GM12878 (cell line): Measurements from ENCODE around the gene RARB. TPM values are rescaled to one million over a fixed set of nuclear protein-coding genes. Genes with fewer than 3 reads are reported as not detected.

Experiments
- ATAC-seq: fragments of 200-7000 bp; cut with Tn5 transposase; 3 replicates; pipeline ENCODE4 v1.9.1; 2020; ENCODE audit warnings: mild to moderate bottlenecking, moderate library complexity
- BruUV-seq: library from RNA; stranded (reverse); fragments of 400-500 nt; replicated peaks from 2 replicates; lab custom pipeline; 2021; lab: Mats Ljungman, UMichigan
- CTCF ChIA-PET: fragments of 300-600 bp; sonication (Branson Sonifier 250); formaldehyde crosslinking; extraction: SDS; loops from one replicate; lab custom pipeline; 2021; ENCODE audit warnings: inconsistent platforms; lab: Yijun Ruan, JAX
- POLR2A ChIA-PET: fragments of 350-600 bp; formaldehyde crosslinking; extraction: SDS; loops from one replicate; lab custom pipeline; 2021; ENCODE audit warnings: inconsistent platforms; lab: Charles Lee
- RAD21 ChIA-PET: fragments of 300-600 bp; sonication (Branson Sonifier 250); formaldehyde crosslinking; loops from one replicate; lab custom pipeline; 2023; ENCODE audit warnings: antibody characterized with exemption; ENCODE audit not compliant: unreplicated experiment; lab: Charles Lee
- SMC1A ChIA-PET: fragments of 300-600 bp; sonication (Branson Sonifier 250); formaldehyde crosslinking; loops from one replicate; lab custom pipeline; 2023; ENCODE audit not compliant: unreplicated experiment, uncharacterized antibody; lab: Charles Lee
- DNase-seq: peaks from one replicate; pipeline ENCODE4 v3.0.0-alpha.2; 2011; ENCODE audit warnings: low read depth, low spot score
- FAIRE-seq: peaks from 3 replicates; lab custom pipeline; 2011; peaks lifted over from hg19 to GRCh38; lab: Jason Lieb, UNC
- H2AFZ ChIP-seq: 2 replicates; pipeline ENCODE4 v1.6.0; 2011; ENCODE audit warnings: low read depth, low read length, control low read depth; ENCODE audit not compliant: control insufficient read depth
- H3K27ac ChIP-seq: 2 replicates; pipeline ENCODE4 v1.5.1; 2011; ENCODE audit warnings: control low read depth; ENCODE audit not compliant: control insufficient read depth, insufficient read depth
- H3K27me3 ChIP-seq, 2 experiments: replicated peaks in 1 of 2; 2 replicates each; pipeline versions ENCODE4 v1.6.0 to v1.6.1; 2011; ENCODE audit warnings: low read length in 1 of 2; ENCODE audit not compliant: control insufficient read depth in 2 of 2, insufficient read depth in 2 of 2
- H3K36me3 ChIP-seq, 2 experiments: 2 replicates each; pipeline ENCODE4 v1.5.1; 2011; ENCODE audit warnings: low read length in 1 of 2; ENCODE audit not compliant: control insufficient read depth in 2 of 2, insufficient read depth in 2 of 2
- H3K4me1 ChIP-seq: 2 replicates; pipeline ENCODE4 v1.6.1; 2011; ENCODE audit warnings: mild to moderate bottlenecking, low read length, moderate library complexity, mixed read lengths; ENCODE audit not compliant: control insufficient read depth, insufficient read depth
- H3K4me2 ChIP-seq: 2 replicates; pipeline ENCODE4 v1.6.0; 2011; ENCODE audit warnings: control low read depth; ENCODE audit not compliant: control insufficient read depth, insufficient read depth
- H3K4me3 ChIP-seq: fragments of 200-600 bp; sonication (generic); 2 replicates; pipeline ENCODE4 v1.5.1; 2016
- H3K79me2 ChIP-seq: 2 replicates; pipeline ENCODE4 v1.6.0; 2011; ENCODE audit warnings: low read length; ENCODE audit not compliant: control insufficient read depth, insufficient read depth
- H3K9ac ChIP-seq: 2 replicates; pipeline ENCODE4 v1.8.0; 2011; ENCODE audit warnings: low read length, control low read depth, mixed read lengths; ENCODE audit not compliant: control insufficient read depth, insufficient read depth
- H3K9me3 ChIP-seq: replicated peaks from 3 replicates; pipeline ENCODE4 v1.5.1; 2011; ENCODE audit warnings: mild to moderate bottlenecking, low read length; ENCODE audit not compliant: control insufficient read depth, insufficient read depth
- H4K20me1 ChIP-seq: 2 replicates; pipeline ENCODE4 v1.6.0; 2011; ENCODE audit not compliant: control insufficient read depth, insufficient read depth
- ATF7 ChIP-seq: fragments of 450-650 bp; IDR thresholded peaks from 2 replicates; pipeline ENCODE4 v1.6.1; 2016; ENCODE audit warnings: low read depth, mild to moderate bottlenecking
- CBFB ChIP-seq: IDR thresholded peaks from 2 replicates; pipeline ENCODE4 v1.6.1; 2016; ENCODE audit warnings: antibody characterized with exemption, low read depth
- EED ChIP-seq: sonication (generic); IDR thresholded peaks from 2 replicates; pipeline ENCODE4 v1.6.1; 2016; ENCODE audit warnings: antibody characterized with exemption, low read depth
- HCFC1 ChIP-seq: fragments of 150-350 bp; IDR thresholded peaks from 2 replicates; pipeline ENCODE4 v1.6.1; 2014; ENCODE audit warnings: low read length
- HDGF ChIP-seq: fragments of 450-650 bp; IDR thresholded peaks from 2 replicates; pipeline ENCODE4 v1.6.1; 2016; ENCODE audit warnings: antibody characterized with exemption
- IRF3 ChIP-seq: fragments of 450-650 bp; IDR thresholded peaks from 2 replicates; pipeline ENCODE4 v1.6.1; 2014; ENCODE audit warnings: mild to moderate bottlenecking
- KDM1A ChIP-seq: fragments of 200-600 bp; sonication (generic); IDR thresholded peaks from 2 replicates; pipeline ENCODE4 v1.6.1; 2016; ENCODE audit warnings: borderline replicate concordance
- MYC ChIP-seq: IDR thresholded peaks from 2 replicates; pipeline ENCODE4 v1.6.1; 2011; ENCODE audit warnings: mild to moderate bottlenecking, low read length, moderate library complexity, inconsistent platforms; ENCODE audit not compliant: insufficient read depth, insufficient replicate concordance, insufficient read length, severe bottlenecking
- PAX5 ChIP-seq: IDR thresholded peaks from 2 replicates; pipeline ENCODE4 v1.6.1; 2011; ENCODE audit warnings: low read depth, low read length, borderline replicate concordance
- POU2F2 ChIP-seq: IDR thresholded peaks from 3 replicates; pipeline ENCODE4 v1.6.1; 2011; ENCODE audit warnings: low read depth, mild to moderate bottlenecking, low read length, borderline replicate concordance
- RAD51 ChIP-seq: fragments of 450-650 bp; IDR thresholded peaks from 2 replicates; pipeline ENCODE4 v1.6.1; 2016; ENCODE audit warnings: moderate library complexity, mild to moderate bottlenecking, inconsistent platforms
- SMAD1 ChIP-seq: fragments of 450-650 bp; IDR thresholded peaks from 2 replicates; pipeline ENCODE4 v1.6.1; 2018; ENCODE audit warnings: mild to moderate bottlenecking, low read depth; ENCODE audit not compliant: partially characterized antibody
- SRF ChIP-seq, 2 experiments: IDR thresholded peaks; 2 replicates each; pipeline ENCODE4 v1.6.1; 2011; ENCODE audit warnings: low read depth in 2 of 2, low read length in 2 of 2, mild to moderate bottlenecking in 1 of 2, moderate library complexity in 1 of 2
- STAT1 ChIP-seq: fragments of 450-650 bp; conservative IDR thresholded peaks from 2 replicates; pipeline ENCODE4 v1.6.1; 2014; ENCODE audit warnings: antibody characterized with exemption, mild to moderate bottlenecking
- TARDBP ChIP-seq: IDR thresholded peaks from 2 replicates; pipeline ENCODE4 v1.6.1; 2016; ENCODE audit warnings: borderline replicate concordance
- USF2 ChIP-seq: IDR thresholded peaks from 2 replicates; pipeline ENCODE4 v1.6.1; 2011; ENCODE audit warnings: low read depth, low read length, improper control_type of control experiment, borderline replicate concordance
- ZNF207 ChIP-seq: fragments of 450-650 bp; IDR thresholded peaks from 2 replicates; pipeline ENCODE4 v1.6.1; 2014; ENCODE audit warnings: antibody characterized with exemption, mild to moderate bottlenecking, borderline replicate concordance
- ZZZ3 ChIP-seq: IDR thresholded peaks from 2 replicates; pipeline ENCODE4 v1.6.1; 2011; ENCODE audit warnings: low read depth; ENCODE audit not compliant: control insufficient read depth, insufficient read length
- WGBS: methylation state at CpG from one replicate; pipeline ENCODE4 v1.1.6; 2016; ENCODE audit warnings: low lambda C conversion rate; ENCODE audit not compliant: insufficient replicate concordance, insufficient coverage; ENCODE audit errors: missing lambda C conversion rate; 5-methylcytosine and 5-hydroxymethylcytosine counted together
- in situ Hi-C: fragments of 300-500 bp; cut with MboI; formaldehyde crosslinking; loops from 9 replicates; pipeline ENCODE4 v1.14.3; 2018; ENCODE audit warnings: mixed read lengths
- intact Hi-C: fragments of 100-400 bp; cut with micrococcal nuclease; formaldehyde crosslinking; loops from one replicate; pipeline ENCODE4 v1.14.2; 2022; ENCODE audit not compliant: unreplicated experiment
- polyA plus RNA-seq, 11 experiments: library from polyadenylated mRNA; depleted of rRNA in 4 of 11; unstranded in 6 of 11; stranded (reverse) in 5 of 11; fragments of >200 nt; fragmentation: Nextera tagmentation in 4 of 11; fragmentation: Illumina TruSeq in 1 of 11; extraction: Ambion mirVana in 4 of 11; extraction: Trizol in 1 of 11; gene quantifications; 1 replicate in 1 of 11; 2 replicates in 10 of 11; pipeline versions ENCODE4 v1.2.1 to v1.2.3, GENCODE V29; 2011 to 2016; ENCODE audit warnings: inconsistent platforms in 2 of 11, missing spikeins in 2 of 11, low read depth in 1 of 11
- total RNA-seq, 4 experiments: library from RNA; depleted of rRNA in 3 of 4; stranded (reverse); fragments of >200 nt in 3 of 4; fragmentation: Illumina TruSeq in 1 of 4; extraction: Trizol in 1 of 4; gene quantifications; 2 replicates each; pipeline versions ENCODE4 v1.2.1 to v1.2.3, GENCODE V29; 2013 to 2021

The RARB gene
- total and polyA plus RNA-seq, 10 of the 15 experiments (the other 5 are each of a cell fraction or from before 2014, with no cell fraction given): 0.05 to 0.06 TPM; not detected in 8

GRCh38 chr3:25426408-25426807 lies 1.7 kb upstream of the RARB start (continued):
- TF ChIP-seq USF2 (no peak), CBFB (no peak), TARDBP (no peak), SMAD1 (no peak)

- no TSS peak for BruUV-seq
- ChIA-PET POLR2A (no interaction called here), CTCF (no interaction called here), SMC1A (no interaction called here), RAD21 (no interaction called here)
- intact Hi-C loops: no loop called here
- H3K4me3 ChIP-seq: no peak overlapping the region
- in situ Hi-C loops: no loop called here
- no peaks in the 10 kb centered on the region for H4K20me1 ChIP-seq
- TF ChIP-seq POU2F2 (no peak), STAT1 (no peak), SRF (IDR thresholded peaks at IDR 0.05; ENCODE audit: low read depth in 2 of 2, low read length in 2 of 2) (no peak), PAX5 (no peak), MYC (no peak), RAD51 (no peak), HCFC1 (no peak), KDM1A (no peak), ATF7 (no peak), IRF3 (no peak), ZZZ3 (no peak), EED (no peak), HDGF (no peak), ZNF207 (no peak)
- peaks cover 2 to 16% of the 10 kb centered on the region in 2 experiments for H3K27me3 ChIP-seq
- FAIRE-seq (no peak), ATAC-seq (no peak), DNase-seq (no peak)
- H3K9me3 ChIP-seq: no peaks in the 10 kb centered on the region
- H3K4me2 ChIP-seq: no peak overlapping the region
- H3K27ac ChIP-seq: no peak overlapping the region
- H3K9ac ChIP-seq: no peak overlapping the region
- 0% methylated on average over 2 of the region's 2 CpGs for WGBS
- no peaks in the 10 kb centered on the region for H3K36me3 ChIP-seq
- H3K79me2 ChIP-seq: no peaks in the 10 kb centered on the region
- no peaks in the 10 kb centered on the region for H3K4me1 ChIP-seq
- H2AFZ ChIP-seq: no peak overlapping the region
Measured at GRCh38 chr3:25427155-25427554, 908 bp upstream of the RARB start.
